Measurements from ENCODE around the gene FGF22.

DNA sequence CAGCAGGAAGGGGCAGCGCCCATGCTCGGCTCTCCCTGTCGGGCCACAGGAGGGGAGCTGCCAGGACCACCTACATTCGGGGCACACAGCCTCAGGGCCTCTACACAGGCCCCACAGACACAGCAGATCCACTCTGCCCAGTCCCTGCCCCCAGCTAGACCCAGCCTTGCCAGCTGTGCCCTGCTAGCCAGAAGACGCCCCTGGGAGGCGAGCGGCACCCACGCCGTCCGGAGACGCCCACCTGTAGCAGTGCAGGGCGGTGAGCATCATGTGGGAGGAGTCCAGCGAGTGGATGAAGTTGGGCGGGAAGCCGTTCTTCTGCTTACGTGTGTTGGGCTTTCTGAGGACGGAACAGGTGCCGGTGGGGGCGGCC lies 21.4 kb upstream of the FGF22 start:
- no peak for TF ChIP-seq GATA2 (IDR thresholded peaks at IDR 0.05; ENCODE audit: low read depth, low read length)
- TF ChIP-seq GATA3 (IDR thresholded peaks at IDR 0.05; ENCODE audit: low read depth, low read length) = no peak

All from SH-SY5Y (cell line).